GM23248 (cell line): Measurements from ENCODE around the gene THAP3. TPM values are rescaled to one million over a fixed set of nuclear protein-coding genes. Genes with fewer than 3 reads are reported as not detected.

ENCODE experiments used
- DNase-seq: peaks from one replicate; pipeline ENCODE4 v3.0.0-alpha.2; 2015
- H2AFZ ChIP-seq: fragments of 200-600 bp; sonication (generic); 2 replicates; pipeline ENCODE4 v1.6.1; 2016; ENCODE audit warnings: antibody characterized with exemption
- H3F3A ChIP-seq: fragments of 200-600 bp; sonication (generic); 2 replicates; pipeline ENCODE4 v1.6.1; 2016; ENCODE audit warnings: mild to moderate bottlenecking, antibody characterized with exemption, mixed run types; ENCODE audit not compliant: insufficient read depth
- H3K27ac ChIP-seq: fragments of 200-600 bp; sonication (generic); 2 replicates; pipeline ENCODE4 v1.5.1; 2016; ENCODE audit warnings: mild to moderate bottlenecking
- H3K27me3 ChIP-seq: fragments of 200-600 bp; sonication (generic); replicated peaks from 2 replicates; pipeline ENCODE4 v1.6.1; 2016; ENCODE audit warnings: mild to moderate bottlenecking; ENCODE audit not compliant: insufficient read depth
- H3K36me3 ChIP-seq: fragments of 200-600 bp; sonication (generic); 2 replicates; pipeline ENCODE4 v1.6.1; 2016; ENCODE audit warnings: low read depth, mild to moderate bottlenecking
- H3K4me1 ChIP-seq: fragments of 200-600 bp; sonication (generic); 2 replicates; pipeline ENCODE4 v1.6.1; 2016; ENCODE audit warnings: mild to moderate bottlenecking; ENCODE audit not compliant: insufficient read depth
- H3K4me2 ChIP-seq: fragments of 200-600 bp; sonication (generic); one replicate; pipeline ENCODE4 v1.6.1; 2016; ENCODE audit warnings: mild to moderate bottlenecking; ENCODE audit not compliant: unreplicated experiment
- H3K4me3 ChIP-seq: fragments of 200-600 bp; sonication (generic); 2 replicates; pipeline ENCODE4 v1.5.1; 2016; ENCODE audit warnings: mild to moderate bottlenecking
- H3K79me2 ChIP-seq: fragments of 200-600 bp; sonication (generic); 2 replicates; pipeline ENCODE4 v1.6.1; 2016; ENCODE audit warnings: mild to moderate bottlenecking; ENCODE audit not compliant: insufficient read depth
- H3K9ac ChIP-seq: fragments of 200-600 bp; sonication (generic); 2 replicates; pipeline ENCODE4 v1.6.1; 2016; ENCODE audit warnings: mild to moderate bottlenecking
- H3K9me2 ChIP-seq: fragments of 200-600 bp; sonication (generic); 2 replicates; pipeline ENCODE4 v1.6.1; 2016; ENCODE audit warnings: mixed run types, mild to moderate bottlenecking, moderate library complexity; ENCODE audit not compliant: insufficient read depth
- H3K9me3 ChIP-seq: fragments of 200-600 bp; sonication (generic); one replicate; pipeline ENCODE4 v1.6.1; 2017; ENCODE audit warnings: low read depth
- H4K20me1 ChIP-seq: fragments of 200-600 bp; sonication (generic); 2 replicates; pipeline ENCODE4 v1.6.0; 2016; ENCODE audit not compliant: insufficient read depth
- EZH2 ChIP-seq: fragments of 200-600 bp; sonication (generic); IDR thresholded peaks from 2 replicates; pipeline ENCODE4 v1.6.1; 2018; ENCODE audit warnings: antibody characterized with exemption, mild to moderate bottlenecking; ENCODE audit not compliant: insufficient read depth, poor library complexity, severe bottlenecking
- EZH2phosphoT487 ChIP-seq: fragments of 200-600 bp; sonication (generic); IDR thresholded peaks from 2 replicates; pipeline ENCODE4 v1.6.1; 2018; ENCODE audit warnings: antibody characterized with exemption, moderate library complexity, mild to moderate bottlenecking, low read depth; ENCODE audit not compliant: insufficient read depth
- WGBS, 2 experiments: methylation state at CpG; one replicate each; pipeline ENCODE4 v1.1.6; 2015 to 2017; ENCODE audit warnings: low lambda C conversion rate in 2 of 2, low coverage in 1 of 2; ENCODE audit errors: missing lambda C conversion rate in 2 of 2; 5-methylcytosine and 5-hydroxymethylcytosine counted together
- in situ Hi-C: fragments of 300-500 bp; cut with MboI; formaldehyde crosslinking; loops from 2 replicates; pipeline ENCODE4 v1.15.0; 2020
- polyA plus RNA-seq: library from polyadenylated mRNA; unstranded; fragments of >200 nt; fragmentation: Nextera tagmentation; extraction: Ambion mirVana; gene quantifications from 2 replicates; pipeline ENCODE4 v1.2.1, GENCODE V29; 2016
- total RNA-seq: library from RNA; depleted of rRNA; stranded (reverse); fragments of >200 nt; shearing (Covaris generic); gene quantifications from 2 replicates; pipeline ENCODE4 v1.2.3, GENCODE V29; 2014

The THAP3 gene
- total and polyA plus RNA-seq, 2 experiments from 2014 or later, result 14.5 to 19.0 TPM

- TF ChIP-seq EZH2phosphoT487 (no peak), EZH2 (no peak)
- Histone ChIP-seq H3K9me3 (no peaks in the 10 kb centered on the region), H3K4me2 (peak overlapping the region; percentile 37), H3K79me2 (peaks cover 79% of the 10 kb centered on the region), H3F3A (peaks cover 12% of the 10 kb centered on the region; the same call in 1 of the 2 replicates), H3K4me1 (peaks cover 13% of the 10 kb centered on the region; the same call in 1 of the 2 replicates), H3K9me2 (no peaks in the 10 kb centered on the region), H3K36me3 (no peaks in the 10 kb centered on the region), H3K27me3 (no peaks in the 10 kb centered on the region), H3K27ac (peak overlapping the region; percentile 44), H4K20me1 (no peaks in the 10 kb centered on the region), H3K9ac (peak overlapping the region; percentile 81), H3K4me3 (peak overlapping the region; percentile 87), H2AFZ (peak overlapping the region; percentile 64; the same call in 1 of the 2 replicates)
- WGBS, 2 experiments, result 0 to 2% methylated on average over 1 to 100 of the region's 117 CpGs
- in situ Hi-C loops, result no loop called here
- peak; percentile 61 for DNase-seq
These were observed 10.4 kb upstream of the THAP3 start for GRCh38 chr1:6614019-6614928.

GRCh38 chr1:6614929-6615785 lies 9.5 kb upstream of the THAP3 start:
- in situ Hi-C loops, result no loop called here
- 1 to 3% methylated on average over 30 to 57 of the region's 82 CpGs for WGBS, 2 experiments
- Histone ChIP-seq H3K36me3 (peaks cover 3% of the 10 kb centered on the region), H3K79me2 (peaks cover 79% of the 10 kb centered on the region), H4K20me1 (no peaks in the 10 kb centered on the region), H3K4me3 (peak overlapping the region; percentile 87), H3K4me1 (peaks cover 13% of the 10 kb centered on the region; the same call in 1 of the 2 replicates), H3K9ac (peak overlapping the region; percentile 81), H2AFZ (peak overlapping the region; percentile 52), H3K9me3 (no peaks in the 10 kb centered on the region), H3K4me2 (peak overlapping the region; percentile 99), H3K9me2 (no peaks in the 10 kb centered on the region), H3K27me3 (no peaks in the 10 kb centered on the region), H3K27ac (peak overlapping the region; percentile 33), H3F3A (peaks cover 12% of the 10 kb centered on the region; the same call in 1 of the 2 replicates)
- no peak for TF ChIP-seq EZH2
- no peak for TF ChIP-seq EZH2phosphoT487
- DNase-seq, result peak; percentile 49

- in situ Hi-C loops, result no loop called here
- Histone ChIP-seq H3K9me2 (no peaks in the 10 kb centered on the region), H3K27me3 (no peaks in the 10 kb centered on the region), H3K9me3 (no peaks in the 10 kb centered on the region), H3K4me2 (no peak overlapping the region), H3K4me1 (0 out of 2 replicates have a peak, but pooled peaks cover 8% of the 10 kb centered on the region), H3F3A (peaks cover 28% of the 10 kb centered on the region), H2AFZ (no peak overlapping the region), H3K79me2 (peaks cover 91% of the 10 kb centered on the region), H3K27ac (no peak overlapping the region), H3K4me3 (no peak overlapping the region), H3K36me3 (peaks cover 8% of the 10 kb centered on the region), H3K9ac (no peak overlapping the region), H4K20me1 (no peaks in the 10 kb centered on the region)
- 87 to 97% methylated on average over 4 of the region's 4 CpGs for WGBS, 2 experiments
- no peak for DNase-seq
- no peak for TF ChIP-seq EZH2phosphoT487
- TF ChIP-seq EZH2, result no peak
These were observed 5.6 kb upstream of the THAP3 start for GRCh38 chr1:6619045-6619444.
